ENCODE results near the gene MYO7B.

- no peak for TF ChIP-seq HDAC2 (IDR thresholded peaks at IDR 0.05)
- no peak for TF ChIP-seq CTCF (IDR thresholded peaks at IDR 0.05)
- TF ChIP-seq POLR2A (IDR thresholded peaks at IDR 0.05; ENCODE audit: low read length): no peak
Observed at GRCh38 chr2:127626175-127626574, 90.7 kb downstream of the MYO7B start.

Measured in A549 (cell line).